IPS-18c (cell line): ENCODE data around the gene ANKRD13D.
A peak's percentile ranks its signal among the peaks of the same experiment; 100 is the strongest.
"Not testable (repeated sequence)": the region's sequence is repeated elsewhere in the genome, so short reads cannot be mapped to it uniquely, and the experiment has no call there.

Experiments used
- H3K4me3 ChIP-seq: 2 replicates; pipeline ENCODE4 v1.7.0; 2013; ENCODE audit warnings: low read depth, mild to moderate bottlenecking, low read length, moderate library complexity; ENCODE audit not compliant: insufficient read depth
- H3K9me3 ChIP-seq: one replicate; pipeline ENCODE4 v1.6.1; 2013; ENCODE audit warnings: mild to moderate bottlenecking, low read length, moderate library complexity; ENCODE audit not compliant: control insufficient read depth, insufficient read depth

Gene ANKRD13D

GRCh38 chr11:67307545-67308001 is 18.5 kb downstream of the ANKRD13D start:
- Histone ChIP-seq H3K4me3 (no peak overlapping the region), H3K9me3 (no peaks in the 10 kb centered on the region)

- Histone ChIP-seq H3K4me3 (no peak overlapping the region), H3K9me3 (no peaks in the 10 kb centered on the region)
Measured at GRCh38 chr11:67308031-67308866, 19.1 kb downstream of the ANKRD13D start.

- no peaks in the 10 kb centered on the region for H3K9me3 ChIP-seq
- no peak overlapping the region for H3K4me3 ChIP-seq
Measured at GRCh38 chr11:67309166-67309565, 20.1 kb downstream of the ANKRD13D start.

GRCh38 chr11:67309661-67310061 is 20.6 kb downstream of the ANKRD13D start:
- H3K9me3 ChIP-seq, result no peaks in the 10 kb centered on the region
- H3K4me3 ChIP-seq, result no peak overlapping the region

GRCh38 chr11:67310246-67311050 is 21.3 kb downstream of the ANKRD13D start:
- no peak overlapping the region for H3K4me3 ChIP-seq

GRCh38 chr11:67311051-67311555 is 22.0 kb downstream of the ANKRD13D start:
- H3K9me3 ChIP-seq, result no peaks in the 10 kb centered on the region
- H3K4me3 ChIP-seq, result no peak overlapping the region

More at GRCh38 chr11:67310246-67311050, 21.3 kb downstream of the ANKRD13D start:
- H3K9me3 ChIP-seq, result no peaks in the 10 kb centered on the region

- Histone ChIP-seq H3K4me3 (no peak overlapping the region), H3K9me3 (no peaks in the 10 kb centered on the region)
Measured at GRCh38 chr11:67311556-67312082, 22.5 kb downstream of the ANKRD13D start.

GRCh38 chr11:67312187-67313021 is 23.3 kb downstream of the ANKRD13D start:
- H3K4me3 ChIP-seq, result no peak overlapping the region
- H3K9me3 ChIP-seq, result no peaks in the 10 kb centered on the region

GRCh38 chr11:67313125-67313890 is 24.2 kb downstream of the ANKRD13D start:
- Histone ChIP-seq H3K4me3 (no peak overlapping the region), H3K9me3 (no peaks in the 10 kb centered on the region)

- Histone ChIP-seq H3K4me3 (no peak overlapping the region), H3K9me3 (no peaks in the 10 kb centered on the region)
Measured at GRCh38 chr11:67314218-67314617, 25.1 kb downstream of the ANKRD13D start.

- Histone ChIP-seq H3K4me3 (no peak overlapping the region), H3K9me3 (no peaks in the 10 kb centered on the region)
Measured at GRCh38 chr11:67315325-67315909, 26.3 kb downstream of the ANKRD13D start.

GRCh38 chr11:67316882-67317204 is 27.7 kb downstream of the ANKRD13D start:
- peak overlapping the region; percentile 80 for H3K4me3 ChIP-seq
- H3K9me3 ChIP-seq, result no peaks in the 10 kb centered on the region

- peak overlapping the region; percentile 80 for H3K4me3 ChIP-seq
Measured at GRCh38 chr11:67317205-67317887, 28.2 kb downstream of the ANKRD13D start.

GRCh38 chr11:67317888-67318555 is 28.9 kb downstream of the ANKRD13D start:
- H3K9me3 ChIP-seq, result no peaks in the 10 kb centered on the region
- H3K4me3 ChIP-seq, result peak overlapping the region; percentile 80

More at GRCh38 chr11:67317205-67317887, 28.2 kb downstream of the ANKRD13D start:
- H3K9me3 ChIP-seq, result no peaks in the 10 kb centered on the region

GRCh38 chr11:67318876-67319275 is 29.8 kb downstream of the ANKRD13D start:
- H3K9me3 ChIP-seq, H3K4me3 ChIP-seq: not testable (repeated sequence)
